H1 (cell line): Measurements from ENCODE around the gene SARNP. TPM values are rescaled to one million over a fixed set of nuclear protein-coding genes. Genes with fewer than 3 reads are reported as not detected.

Experiments
- CTCF ChIA-PET: fragments of 300-600 bp; sonication (Branson Sonifier 250); formaldehyde crosslinking; loops from one replicate; lab custom pipeline; 2021; ENCODE audit not compliant: partially characterized antibody; lab: Charles Lee
- POLR2A ChIA-PET: fragments of 300-600 bp; sonication (Branson Sonifier 250); formaldehyde crosslinking; loops from one replicate; lab custom pipeline; 2021; ENCODE audit warnings: inconsistent platforms; ENCODE audit not compliant: partially characterized antibody; lab: Charles Lee
- DNase-seq, 2 experiments: peaks; one replicate each; pipeline versions ENCODE4 v3.0.0 to v3.0.0-alpha.2; 2010 to 2022; ENCODE audit warnings: low spot score in 2 of 2, low read depth in 1 of 2, mixed read lengths in 1 of 2
- FAIRE-seq: peaks from 2 replicates; lab custom pipeline; 2011; peaks lifted over from hg19 to GRCh38; lab: Jason Lieb, UNC
- H2AFZ ChIP-seq: 2 replicates; pipeline ENCODE4 v1.8.1; 2012; ENCODE audit warnings: low read length, inconsistent platforms
- H2AK5ac ChIP-seq: 2 replicates; pipeline ENCODE4 v1.6.1; 2013; ENCODE audit warnings: low read depth, low read length
- H2BK120ac ChIP-seq: replicated peaks from 2 replicates; pipeline ENCODE3; 2013; ENCODE audit warnings: low read depth, low read length, inconsistent platforms
- H2BK12ac ChIP-seq: 2 replicates; pipeline ENCODE4 v1.6.1; 2013; ENCODE audit warnings: low read depth, low read length
- H2BK15ac ChIP-seq: 2 replicates; pipeline ENCODE4 v1.6.1; 2013; ENCODE audit warnings: low read length
- H2BK20ac ChIP-seq: 2 replicates; pipeline ENCODE4 v1.6.1; 2013; ENCODE audit warnings: low read length
- H2BK5ac ChIP-seq: 2 replicates; pipeline ENCODE4 v1.6.1; 2013; ENCODE audit warnings: low read depth, low read length
- H3K14ac ChIP-seq: 2 replicates; pipeline ENCODE4 v1.6.1; 2013; ENCODE audit warnings: inconsistent platforms; ENCODE audit not compliant: insufficient read length
- H3K18ac ChIP-seq: 2 replicates; pipeline ENCODE4 v1.6.1; 2013; ENCODE audit warnings: low read length; ENCODE audit errors: extremely low read depth
- H3K23ac ChIP-seq: 2 replicates; pipeline ENCODE4 v1.6.1; 2013; ENCODE audit warnings: inconsistent platforms; ENCODE audit not compliant: insufficient read length
- H3K23me2 ChIP-seq: 2 replicates; pipeline ENCODE4 v1.6.1; 2013; ENCODE audit warnings: low read depth, low read length
- H3K27ac ChIP-seq: 2 replicates; pipeline ENCODE4 v1.6.1; 2011; ENCODE audit warnings: low read depth, low read length, inconsistent platforms
- H3K27me3 ChIP-seq, 4 experiments: replicated peaks in 1 of 4; 1 replicate in 1 of 4; 2 replicates in 3 of 4; pipeline versions ENCODE4 v1.6.1 to v1.8.1; 2011 to 2013; ENCODE audit warnings: low read length in 3 of 4, mild to moderate bottlenecking in 3 of 4, inconsistent platforms in 2 of 4, mixed read lengths in 2 of 4, moderate library complexity in 1 of 4; ENCODE audit not compliant: control insufficient read depth in 3 of 4, insufficient read depth in 3 of 4; ENCODE audit errors: extremely low read depth in 1 of 4
- H3K36me3 ChIP-seq, 4 experiments: 2 replicates each; pipeline versions ENCODE4 v1.6.1 to v1.8.1; 2011 to 2013; ENCODE audit warnings: mild to moderate bottlenecking in 4 of 4, low read length in 3 of 4, moderate library complexity in 2 of 4, control low read depth in 1 of 4, inconsistent platforms in 1 of 4; ENCODE audit not compliant: insufficient read depth in 4 of 4, control insufficient read depth in 2 of 4
- H3K4ac ChIP-seq: replicated peaks from 2 replicates; pipeline ENCODE3; 2013; ENCODE audit warnings: low read length, low read depth, mixed read lengths, inconsistent platforms; ENCODE audit not compliant: insufficient read length
- H3K4me1 ChIP-seq, 4 experiments: replicated peaks in 1 of 4; 1 replicate in 1 of 4; 2 replicates in 3 of 4; pipeline versions ENCODE4 v1.6.1 to v1.8.1; 2011 to 2013; ENCODE audit warnings: low read length in 3 of 4, inconsistent platforms in 2 of 4, mixed read lengths in 1 of 4; ENCODE audit not compliant: insufficient read depth in 4 of 4, control insufficient read depth in 3 of 4
- H3K4me2 ChIP-seq, 2 experiments: 2 replicates each; pipeline versions ENCODE4 v1.6.1 to v1.8.1; 2011 to 2013; ENCODE audit warnings: low read depth in 2 of 2, low read length in 2 of 2, control low read depth in 1 of 2, inconsistent platforms in 1 of 2, mild to moderate bottlenecking in 1 of 2; ENCODE audit not compliant: insufficient read depth in 1 of 2
- H3K4me3 ChIP-seq, 4 experiments: fragments of 200-600, 300-600 bp in 1 of 4; sonication (generic), shearing (Covaris generic), sonication (Bioruptor Twin) in 1 of 4; 2 replicates each; pipeline versions ENCODE4 v1.5.1 to v1.8.1; 2011 to 2016; ENCODE audit warnings: low read length in 4 of 4, low read depth in 3 of 4, control low read depth in 2 of 4, inconsistent platforms in 2 of 4, mild to moderate bottlenecking in 2 of 4, mixed read lengths in 1 of 4, moderate library complexity in 1 of 4; ENCODE audit not compliant: insufficient read depth in 2 of 4; ENCODE audit errors: extremely low read depth in 1 of 4
- H3K56ac ChIP-seq: replicated peaks from 2 replicates; pipeline ENCODE3; 2013; ENCODE audit warnings: low read depth, mild to moderate bottlenecking, mixed read lengths, low read length, inconsistent platforms; ENCODE audit not compliant: insufficient read length
- H3K79me1 ChIP-seq: 2 replicates; pipeline ENCODE4 v1.6.1; 2013; ENCODE audit warnings: low read depth, low read length, control low read depth
- H3K79me2 ChIP-seq, 2 experiments: 2 replicates each; pipeline versions ENCODE4 v1.6.1 to v1.8.1; 2012 to 2013; ENCODE audit warnings: low read length in 2 of 2, mild to moderate bottlenecking in 2 of 2, inconsistent platforms in 1 of 2; ENCODE audit not compliant: insufficient read depth in 2 of 2, control insufficient read depth in 1 of 2
- H3K9ac ChIP-seq, 4 experiments: replicated peaks in 1 of 4; 1 replicate in 1 of 4; 2 replicates in 3 of 4; pipeline versions ENCODE4 v1.6.1 to v1.8.1; 2011 to 2013; ENCODE audit warnings: low read depth in 3 of 4, low read length in 3 of 4, control low read depth in 2 of 4, mild to moderate bottlenecking in 2 of 4, moderate library complexity in 2 of 4, inconsistent platforms in 1 of 4; ENCODE audit errors: extremely low read depth in 1 of 4
- H3K9me3 ChIP-seq, 2 experiments: 2 replicates each; pipeline versions ENCODE4 v1.6.1 to v1.8.1; 2012 to 2013; ENCODE audit warnings: mild to moderate bottlenecking in 2 of 2, moderate library complexity in 2 of 2, control low read depth in 1 of 2, inconsistent platforms in 1 of 2, low read depth in 1 of 2, low read length in 1 of 2, mixed read lengths in 1 of 2; ENCODE audit not compliant: insufficient read depth in 2 of 2
- H4K20me1 ChIP-seq, 2 experiments: replicated peaks in 1 of 2; 2 replicates each; pipeline versions ENCODE3 to v1.8.1; 2011 to 2013; ENCODE audit warnings: inconsistent platforms in 2 of 2, low read length in 2 of 2, mild to moderate bottlenecking in 1 of 2; ENCODE audit not compliant: insufficient read depth in 2 of 2, control insufficient read depth in 1 of 2
- H4K5ac ChIP-seq: 2 replicates; pipeline ENCODE4 v1.6.1; 2013; ENCODE audit warnings: low read length, low read depth, mixed read lengths, inconsistent platforms; ENCODE audit not compliant: insufficient read length
- H4K8ac ChIP-seq: 2 replicates; pipeline ENCODE4 v1.8.0; 2013; ENCODE audit warnings: mild to moderate bottlenecking, moderate library complexity, low read length, inconsistent platforms; ENCODE audit not compliant: insufficient read depth; ENCODE audit errors: extremely low read depth
- H4K91ac ChIP-seq: replicated peaks from 2 replicates; pipeline ENCODE3; 2013; ENCODE audit warnings: low read length, mixed read lengths, inconsistent platforms; ENCODE audit not compliant: insufficient read length
- ASH2L ChIP-seq: fragments of 200-600, 300-600 bp; sonication (generic); IDR thresholded peaks from one replicate; pipeline ENCODE4 v1.7.1; 2017; ENCODE audit warnings: low read length
- GTF2F1 ChIP-seq: IDR thresholded peaks from 2 replicates; pipeline ENCODE4 v1.6.1; 2012; ENCODE audit warnings: low read depth, low read length, improper control_type of control experiment, borderline replicate concordance
- JUND ChIP-seq: IDR thresholded peaks from 2 replicates; pipeline ENCODE4 v1.6.1; 2011; ENCODE audit warnings: mild to moderate bottlenecking, improper control_type of control experiment, low read length
- KDM5A ChIP-seq: fragments of 200-600 bp; IDR thresholded peaks from 2 replicates; pipeline ENCODE4 v1.7.1; 2012; ENCODE audit warnings: mild to moderate bottlenecking, low read length, inconsistent platforms, mixed read lengths
- SP1 ChIP-seq: IDR thresholded peaks from 2 replicates; pipeline ENCODE4 v1.6.1; 2011; ENCODE audit warnings: low read depth, low read length
- YY1 ChIP-seq: IDR thresholded peaks from 2 replicates; pipeline ENCODE4 v1.6.1; 2011; ENCODE audit warnings: low read depth, mild to moderate bottlenecking, low read length
- WGBS, 2 experiments: shearing (Covaris generic) in 1 of 2; methylation state at CpG; one replicate each; pipeline versions ENCODE4 v1.1.6 to v1.1.7; 2013 to 2015; ENCODE audit warnings: low lambda C conversion rate in 2 of 2, mixed read lengths in 2 of 2, inconsistent platforms in 1 of 2, low coverage in 1 of 2, missing lambda C conversion rate in 1 of 2; ENCODE audit not compliant: insufficient replicate concordance in 2 of 2, insufficient coverage in 1 of 2, insufficient read length in 1 of 2; ENCODE audit errors: extremely low coverage in 1 of 2, missing lambda C conversion rate in 1 of 2; 5-methylcytosine and 5-hydroxymethylcytosine counted together
- polyA plus RNA-seq, 7 experiments: library from polyadenylated mRNA; depleted of rRNA in 3 of 7; stranded (reverse) in 5 of 7; unstranded in 2 of 7; fragments of >200 nt in 5 of 7; fragments of 200-250 nt in 2 of 7; gene quantifications; 1 replicate in 5 of 7; 2 replicates in 1 of 7; 4 replicates in 1 of 7; pipeline versions ENCODE4 v1.2.1 to v1.2.3, GENCODE V29; 2011 to 2013; ENCODE audit warnings: missing spikeins in 2 of 7, mixed read lengths in 2 of 7
- total RNA-seq: library from RNA; stranded (reverse); fragmentation: NEBNext Ultra II Directional; extraction: Animal tissue kit (Norgen Biotek cat#: 25700); gene quantifications from 2 replicates; pipeline ENCODE4 v1.2.1, GENCODE V29; 2021

Gene SARNP
- total and polyA plus RNA-seq, 2 of the 8 experiments (the other 6 are each of a cell fraction or from before 2014, with no cell fraction given), result 114 to 226 TPM

DNA sequence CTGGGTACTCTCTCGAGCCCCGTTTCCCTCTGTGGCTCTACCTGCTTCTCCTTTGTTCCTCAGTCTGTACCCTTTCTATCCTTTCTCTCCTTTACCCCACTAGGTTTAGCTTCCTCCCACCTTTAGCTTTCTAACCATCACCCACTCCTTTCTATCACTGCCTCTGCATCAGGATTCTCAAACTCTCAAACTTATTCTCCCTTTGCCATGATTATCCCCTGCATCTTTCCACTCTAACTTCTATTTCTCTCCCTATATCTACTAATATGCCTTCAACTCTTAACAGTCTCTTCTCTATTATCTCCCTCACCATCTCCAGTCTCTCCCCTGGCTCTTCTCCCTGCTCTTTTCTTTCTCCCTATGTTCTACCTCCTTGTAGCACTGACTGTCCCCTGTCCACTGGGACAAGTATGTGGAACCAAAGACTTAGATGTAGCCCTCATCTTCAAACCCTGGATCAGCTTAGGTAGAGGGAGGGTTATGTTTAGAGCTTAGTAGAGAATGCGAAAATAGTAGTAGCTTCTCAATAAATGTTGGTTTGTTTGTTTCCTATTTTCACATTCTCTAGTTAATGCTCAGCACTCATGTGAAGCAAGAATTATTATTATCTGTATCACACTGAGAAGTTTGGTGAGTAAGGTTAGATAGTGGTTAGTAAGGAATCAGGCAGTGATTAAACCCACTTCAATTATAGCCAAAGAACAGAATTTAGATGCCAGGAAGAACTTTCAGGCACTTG lies 71.2 kb downstream of the SARNP start:
- DNase-seq, result no peak
- Histone ChIP-seq H3K23me2 (peaks cover 29% of the 10 kb centered on the region), H2AFZ (no peak overlapping the region), H3K36me3 (peaks cover 6 to 33% (median 23%) of the 10 kb centered on the region in 4 experiments), H3K18ac (peak overlapping the region; percentile 99), H2BK20ac (peak overlapping the region; percentile 40; the same call in 1 of the 2 replicates), H4K5ac (peak overlapping the region; percentile 64), H2BK12ac (peak overlapping the region; percentile 93), H3K9ac (peak overlapping the region in 2 of 4 experiments; percentile 29 to 81; a peak in 4 of 7 replicates), H4K91ac (peak overlapping the region; percentile 77), H3K4me2 (peak overlapping the region; percentile 82 to 93), H3K79me1 (peaks cover 13% of the 10 kb centered on the region), H2BK5ac (peak overlapping the region; percentile 90), H3K27ac (peak overlapping the region; percentile 12; the same call in 1 of the 2 replicates), H4K20me1 (peaks cover 10 to 18% of the 10 kb centered on the region in 2 experiments), H2AK5ac (peak overlapping the region; percentile 88; the same call in 1 of the 2 replicates), H4K8ac (no peak overlapping the region), H2BK120ac (peak overlapping the region; percentile 73), H3K56ac (peak overlapping the region; percentile 26), H3K79me2 (peaks cover 10 to 52% of the 10 kb centered on the region in 2 experiments), H3K4ac (peak overlapping the region; percentile 98), H3K4me3 (peak overlapping the region; percentile 42 to 87 (median 66)), H3K14ac (peak overlapping the region; percentile 95), H3K27me3 (no peaks in the 10 kb centered on the region), H2BK15ac (no peak overlapping the region), H3K4me1 (peaks cover 8 to 37% (median 23%) of the 10 kb centered on the region in 4 experiments), H3K9me3 (no peaks in the 10 kb centered on the region), H3K23ac (no peak overlapping the region)
- ChIA-PET CTCF (interaction anchor here (0.6 to 14.5 kb wide), 18 partner anchors 9 to 222 kb away, joined by 3 to 224 read pairs (median 5); partner anchors contain the start of genes CD63, ORMDL2 and SARNP), POLR2A (interaction anchor here (0.8 to 46.5 kb wide), 18 partner anchors 3 to 366 kb away, joined by 3 to 809 read pairs (median 6); partner anchors contain the start of genes BLOC1S1, CD63, DNAJC14 and GDF11)
- WGBS, 2 experiments, result 28% methylated on average over 3 of the region's 3 CpGs; no CpG with 5 or more reads in 1 of the 2 experiments
- FAIRE-seq, result no peak
- TF ChIP-seq KDM5A (no peak), JUND (no peak), SP1 (no peak), GTF2F1 (no peak), ASH2L (peak; percentile 31), YY1 (no peak)
